IPS DF 6.9 (cell line): ENCODE data around the gene TMEM147.

ENCODE experiments used
- DNase-seq: peaks from one replicate; pipeline ENCODE4 v3.0.0-alpha.2; 2013; ENCODE audit warnings: low read depth, low spot score
- H3K27ac ChIP-seq: one replicate; pipeline ENCODE4 v1.5.1; 2013; ENCODE audit warnings: low read length, control low read depth
- H3K27me3 ChIP-seq: 2 replicates; pipeline ENCODE4 v1.6.1; 2013; ENCODE audit warnings: mild to moderate bottlenecking, low read length; ENCODE audit not compliant: control insufficient read depth, insufficient read depth
- H3K36me3 ChIP-seq: 2 replicates; pipeline ENCODE4 v1.6.1; 2013; ENCODE audit warnings: low read length; ENCODE audit not compliant: control insufficient read depth, insufficient read depth
- H3K4me1 ChIP-seq: 2 replicates; pipeline ENCODE4 v1.6.1; 2013; ENCODE audit warnings: low read length; ENCODE audit not compliant: control insufficient read depth, insufficient read depth
- H3K4me3 ChIP-seq: 2 replicates; pipeline ENCODE4 v1.5.1; 2013; ENCODE audit warnings: mild to moderate bottlenecking, low read length
- H3K9me3 ChIP-seq: 2 replicates; pipeline ENCODE4 v1.6.1; 2013; ENCODE audit warnings: low read length, inconsistent platforms; ENCODE audit not compliant: control insufficient read depth, insufficient read depth
- WGBS: extraction: QIAGEN DNeasy Blood & Tissue Kit; methylation state at CpG from one replicate; pipeline ENCODE4 v1.1.7; 2013; ENCODE audit warnings: mixed read lengths, missing lambda C conversion rate; ENCODE audit not compliant: insufficient read length, insufficient coverage; 5-methylcytosine and 5-hydroxymethylcytosine counted together

Gene TMEM147

DNA sequence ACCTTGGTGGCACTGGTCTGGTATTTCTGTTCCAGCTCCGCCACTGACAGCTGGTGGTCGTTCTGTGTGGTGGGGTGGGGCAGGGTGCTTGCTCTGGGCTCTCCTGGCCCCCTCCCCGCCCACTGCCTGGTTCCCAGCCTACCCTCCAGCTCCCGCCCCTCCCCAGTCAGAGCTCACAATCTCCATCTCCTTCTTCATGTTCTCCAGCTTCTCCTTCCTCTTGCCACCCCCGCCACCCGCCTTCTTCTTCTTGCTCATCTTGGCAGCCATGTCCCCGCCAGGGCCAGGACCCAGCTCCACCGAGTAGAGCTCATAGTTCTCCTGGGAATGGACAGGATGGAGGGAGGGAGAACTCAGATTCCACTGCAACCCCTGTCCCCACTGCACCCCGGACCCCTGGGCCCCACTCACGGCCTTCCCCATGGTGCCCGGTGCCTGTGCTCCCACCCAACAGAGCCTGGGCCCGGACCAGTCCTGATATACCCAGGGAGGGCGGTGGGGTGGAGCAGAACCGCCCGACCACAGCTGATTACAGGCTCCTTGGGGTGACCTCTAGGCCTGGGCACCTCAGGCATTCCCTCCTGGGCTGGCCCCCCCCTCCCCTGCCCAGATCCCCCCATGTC is 17.9 kb downstream of the TMEM147 start, which contains the start of gene ATP4A:
Gene ATP4A, minus strand, starts transcription at position 452 of the 623 bp plus-strand sequence. Its CDS starts 29 bp downstream, at position 423.
- no CpG with 5 or more reads among the region's 15 CpGs for WGBS
- Histone ChIP-seq H3K36me3 (no peaks in the 10 kb centered on the region), H3K9me3 (no peaks in the 10 kb centered on the region), H3K27me3 (no peaks in the 10 kb centered on the region), H3K27ac (no peak within 1 kb of the TSS), H3K4me1 (peaks cover 5% of the 10 kb centered on the region; the same call in 1 of the 2 replicates), H3K4me3 (no peak within 1 kb of the TSS)
- DNase-seq, result no peak

DNA sequence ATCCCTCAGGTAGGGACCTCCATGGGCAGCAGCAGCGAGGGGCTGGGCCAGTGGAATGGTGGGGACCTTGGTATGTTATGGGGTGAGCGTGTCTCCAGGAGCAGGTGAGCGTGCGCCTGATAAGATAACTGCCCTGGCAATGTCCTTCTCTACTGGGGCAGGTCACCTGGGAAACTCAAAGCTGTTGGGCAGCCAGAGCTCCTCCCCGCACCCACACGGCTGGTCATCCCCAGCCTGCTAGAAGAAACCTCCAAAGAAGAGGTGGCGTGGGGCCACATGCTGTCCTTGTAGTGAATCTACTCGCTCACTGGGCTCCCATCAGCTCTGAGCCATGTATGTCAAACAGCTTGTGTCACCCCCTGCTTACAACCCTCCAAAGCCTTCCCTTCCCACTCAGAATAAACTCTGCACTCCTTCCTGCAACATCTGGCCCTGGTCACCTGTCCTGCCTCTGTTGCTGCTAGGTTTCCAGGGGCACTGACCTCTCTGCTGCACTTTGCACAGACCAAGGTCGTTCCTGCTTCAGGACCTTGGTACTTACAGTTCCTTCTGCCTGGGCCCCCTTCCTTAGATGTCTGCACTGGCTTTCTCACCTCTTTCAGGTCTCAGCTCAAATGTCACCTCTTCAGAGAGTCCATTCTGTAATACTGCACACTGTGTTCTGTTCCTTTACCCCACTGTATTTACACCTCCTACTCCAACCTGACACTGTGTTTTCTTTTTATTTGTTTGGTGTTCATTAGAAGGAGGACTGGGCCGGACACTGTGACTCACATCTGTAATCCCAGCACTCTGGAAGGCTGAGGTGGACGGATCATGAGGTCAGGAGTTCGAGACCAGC is 19.8 kb downstream of the TMEM147 start:
- Histone ChIP-seq H3K27me3 (no peaks in the 10 kb centered on the region), H3K27ac (no peak overlapping the region), H3K4me1 (0 out of 2 replicates have a peak, but pooled peaks cover 1% of the 10 kb centered on the region), H3K9me3 (no peaks in the 10 kb centered on the region), H3K4me3 (no peak overlapping the region), H3K36me3 (no peaks in the 10 kb centered on the region)
- no CpG with 5 or more reads among the region's 12 CpGs for WGBS
- no peak for DNase-seq

DNA sequence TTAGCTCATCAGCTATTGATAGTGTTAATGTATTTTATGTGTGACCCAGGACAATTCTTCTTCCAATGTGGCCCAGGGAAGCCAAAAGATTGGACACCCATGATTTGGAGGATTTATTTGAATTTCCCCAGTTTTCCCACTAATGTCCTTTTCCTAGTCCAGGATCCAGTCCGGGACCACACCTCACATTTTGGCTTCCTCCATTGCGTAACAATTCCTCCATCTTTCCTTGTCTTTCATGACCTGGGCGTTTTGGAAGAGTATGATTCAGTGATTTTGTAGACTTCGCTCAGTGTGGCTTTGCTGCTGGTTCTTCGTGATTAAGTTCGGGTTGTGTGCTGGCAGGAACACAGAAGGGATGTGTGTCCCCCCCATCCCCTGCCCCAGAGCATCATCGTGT is 21.3 kb downstream of the TMEM147 start:
- 0 out of 2 replicates have a peak, but pooled peaks cover 2% of the 10 kb centered on the region for H3K4me1 ChIP-seq
- no CpG with 5 or more reads among the region's 7 CpGs for WGBS

DNA sequence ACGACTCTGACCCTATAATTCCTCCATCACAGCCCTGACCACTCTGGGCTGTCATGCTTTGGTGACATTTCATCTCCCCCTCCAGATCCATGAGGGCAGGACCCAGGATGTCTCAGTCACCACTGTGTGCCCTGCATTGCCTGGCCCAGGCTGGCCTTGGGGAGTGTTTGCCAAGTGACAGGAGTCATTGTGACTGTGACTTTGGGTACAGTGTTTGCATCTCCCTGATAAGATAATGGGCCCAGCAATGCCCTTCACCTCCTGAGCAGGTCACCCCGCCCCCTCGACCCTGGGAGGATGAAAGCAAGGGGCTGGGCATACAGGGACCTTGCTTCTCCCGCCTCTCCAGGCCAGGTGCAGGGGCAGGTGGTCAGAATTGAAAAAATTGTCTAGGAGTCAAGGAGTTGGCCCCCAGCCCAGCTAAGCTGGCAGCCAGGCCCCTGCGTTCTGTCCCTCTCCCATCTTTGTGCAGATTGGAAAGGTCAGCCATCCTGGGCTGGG is 23.9 kb downstream of the TMEM147 start:
- WGBS, result no CpG with 5 or more reads among the region's 5 CpGs
- H3K27me3 ChIP-seq, result no peaks in the 10 kb centered on the region
- no peaks in the 10 kb centered on the region for H3K9me3 ChIP-seq
- H3K4me3 ChIP-seq, result no peak overlapping the region
- no peaks in the 10 kb centered on the region for H3K36me3 ChIP-seq
- H3K27ac ChIP-seq, result no peak overlapping the region
- 0 out of 2 replicates have a peak, but pooled peaks cover 1% of the 10 kb centered on the region for H3K4me1 ChIP-seq
- no peak for DNase-seq

More for the DNA sequence above, 21.3 kb downstream of the TMEM147 start:
- no peak overlapping the region for H3K27ac ChIP-seq
- no peak overlapping the region for H3K4me3 ChIP-seq
- H3K9me3 ChIP-seq, result no peaks in the 10 kb centered on the region
- no peaks in the 10 kb centered on the region for H3K36me3 ChIP-seq
- DNase-seq, result no peak
- H3K27me3 ChIP-seq, result no peaks in the 10 kb centered on the region

DNA sequence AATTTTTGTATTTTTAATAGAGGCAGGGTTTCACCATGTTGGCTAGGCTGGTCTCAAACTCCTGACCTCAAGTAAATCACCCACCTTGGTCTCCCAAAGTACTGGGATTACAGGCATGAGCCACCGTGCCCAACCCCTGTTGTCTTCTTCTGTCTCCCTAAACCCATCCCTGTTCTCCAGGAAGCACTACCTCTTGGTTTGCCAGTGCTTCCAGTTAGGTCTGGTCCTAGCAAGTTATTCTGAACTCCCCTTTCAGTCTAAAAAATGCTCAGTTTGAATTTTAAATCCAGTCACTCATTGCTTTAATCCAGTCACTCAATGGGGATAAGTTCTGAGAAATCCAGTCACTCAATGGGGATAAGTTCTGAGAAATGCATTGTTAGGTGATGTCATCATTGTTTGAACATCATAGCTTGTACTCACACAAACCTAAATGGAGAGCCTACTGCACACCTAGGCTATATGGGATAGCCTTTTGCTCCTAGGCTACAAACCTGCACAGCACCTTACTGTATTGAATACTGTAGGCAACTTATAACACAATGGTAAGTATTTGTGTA is 26.1 kb downstream of the TMEM147 start:
- Histone ChIP-seq H3K4me1 (0 out of 2 replicates have a peak, but pooled peaks cover 1% of the 10 kb centered on the region), H3K4me3 (no peak overlapping the region), H3K36me3 (no peaks in the 10 kb centered on the region), H3K9me3 (peaks cover 5% of the 10 kb centered on the region), H3K27ac (no peak overlapping the region), H3K27me3 (no peaks in the 10 kb centered on the region)
- no peak for DNase-seq
- no CpG with 5 or more reads among the region's 1 CpG for WGBS

DNA sequence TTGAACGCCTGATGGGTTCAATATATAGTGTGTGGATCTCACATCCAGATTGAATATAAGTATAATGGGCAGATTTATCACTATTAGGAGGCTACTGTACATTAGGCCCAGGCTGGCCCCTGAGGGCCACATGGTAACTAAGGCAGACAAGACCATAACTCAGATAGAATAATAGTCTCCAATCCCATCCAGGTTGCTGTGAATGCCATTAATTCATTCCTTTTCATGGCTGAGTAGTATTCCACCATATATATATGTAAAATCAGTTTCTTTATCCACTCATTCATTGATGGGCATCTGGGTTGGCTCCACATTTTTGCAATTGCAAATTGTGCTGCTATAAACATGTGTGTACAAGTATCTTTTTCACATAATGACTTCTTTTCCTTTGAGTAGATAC is 32.5 kb downstream of the TMEM147 start:
- no peak overlapping the region for H3K4me3 ChIP-seq
- H3K36me3 ChIP-seq, result no peaks in the 10 kb centered on the region
- H3K27me3 ChIP-seq, result no peaks in the 10 kb centered on the region
- no CpG with 5 or more reads among the region's 1 CpG for WGBS
- DNase-seq, result no peak
- no peak overlapping the region for H3K27ac ChIP-seq
- H3K9me3 ChIP-seq, result peaks cover 5% of the 10 kb centered on the region
- H3K4me1 ChIP-seq, result no peaks in the 10 kb centered on the region

DNA sequence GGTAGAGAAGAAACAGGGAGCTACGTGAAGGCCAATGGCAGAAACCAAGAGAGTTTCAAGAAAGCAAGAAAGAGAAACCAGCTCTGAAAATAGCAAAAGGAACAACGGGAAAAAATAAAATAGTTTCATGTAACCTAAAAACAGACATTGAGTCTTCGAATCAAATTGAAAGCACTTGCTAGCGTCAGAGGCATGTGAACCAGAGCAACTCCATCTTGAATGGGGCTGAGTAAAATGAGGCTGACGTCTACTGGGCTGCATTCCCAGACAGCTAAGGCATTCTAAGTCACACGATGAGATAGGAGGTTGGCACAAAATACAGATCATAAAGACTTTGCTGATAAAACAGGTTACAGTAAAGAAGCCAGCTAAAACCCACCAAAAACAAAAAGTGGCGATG is 33.3 kb downstream of the TMEM147 start:
- Histone ChIP-seq H3K36me3 (no peaks in the 10 kb centered on the region), H3K9me3 (peaks cover 5% of the 10 kb centered on the region), H3K4me3 (no peak overlapping the region), H3K4me1 (no peaks in the 10 kb centered on the region), H3K27ac (no peak overlapping the region), H3K27me3 (no peaks in the 10 kb centered on the region)
- no peak for DNase-seq
- no CpG with 5 or more reads among the region's 7 CpGs for WGBS

DNA sequence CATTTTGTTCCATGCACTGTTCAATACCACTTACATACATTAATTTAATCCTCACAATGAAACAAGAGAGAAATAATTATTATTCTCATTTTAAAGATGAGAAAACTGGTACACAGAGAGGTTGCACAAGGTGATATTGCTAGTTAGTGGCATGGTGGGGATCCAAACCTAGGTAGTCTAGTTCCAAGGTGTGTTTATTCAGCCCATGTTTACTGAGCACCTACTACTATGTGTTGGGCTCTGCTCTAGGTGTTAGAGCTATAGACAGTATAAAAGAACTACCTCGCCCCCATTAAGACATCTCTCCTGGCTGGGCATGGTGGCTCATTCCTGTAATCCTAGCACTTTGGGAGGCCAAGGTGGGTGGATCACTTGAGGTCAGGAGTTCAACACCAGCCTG is 37.3 kb downstream of the TMEM147 start:
- Histone ChIP-seq H3K4me3 (no peak overlapping the region), H3K4me1 (no peaks in the 10 kb centered on the region), H3K36me3 (no peaks in the 10 kb centered on the region), H3K27me3 (no peaks in the 10 kb centered on the region), H3K9me3 (no peaks in the 10 kb centered on the region; the same call in 1 of the 2 replicates), H3K27ac (no peak overlapping the region)
- no peak for DNase-seq
- no CpG with 5 or more reads among the region's 1 CpG for WGBS

DNA sequence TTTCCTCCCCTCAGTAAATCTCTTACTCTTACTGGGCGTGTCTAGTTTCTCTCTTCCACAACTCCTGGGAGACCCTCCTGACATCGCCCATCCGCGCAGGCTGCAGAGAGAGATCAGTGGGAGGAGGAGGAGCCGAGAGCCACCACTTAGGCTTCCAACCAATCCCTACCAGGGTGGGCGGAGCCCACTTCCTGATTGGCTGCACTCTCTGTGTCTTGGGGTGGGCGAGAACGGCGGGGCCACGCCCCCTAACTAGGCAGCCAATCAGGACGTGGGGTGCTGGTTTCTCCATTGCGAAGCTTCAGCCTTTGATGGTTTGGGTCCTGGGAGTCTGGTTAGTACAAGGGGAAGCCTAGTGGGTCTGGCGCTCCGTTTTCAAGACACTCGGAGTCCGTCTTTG is 40.4 kb downstream of the TMEM147 start, which contains the start of gene PMIS2:
Gene PMIS2, plus strand, starts transcription at position 326 of the 400 bp plus-strand sequence. CDS start 87 bp downstream, outside the sequence.
- no peak within 1 kb of the TSS for H3K27ac ChIP-seq
- no peak within 1 kb of the TSS for H3K4me3 ChIP-seq
- no CpG with 5 or more reads among the region's 16 CpGs for WGBS
- no peaks in the 10 kb centered on the region for H3K27me3 ChIP-seq
- DNase-seq, result peak; percentile 31
- H3K4me1 ChIP-seq, result no peaks in the 10 kb centered on the region
- no peaks in the 10 kb centered on the region for H3K9me3 ChIP-seq
- H3K36me3 ChIP-seq, result no peaks in the 10 kb centered on the region

DNA sequence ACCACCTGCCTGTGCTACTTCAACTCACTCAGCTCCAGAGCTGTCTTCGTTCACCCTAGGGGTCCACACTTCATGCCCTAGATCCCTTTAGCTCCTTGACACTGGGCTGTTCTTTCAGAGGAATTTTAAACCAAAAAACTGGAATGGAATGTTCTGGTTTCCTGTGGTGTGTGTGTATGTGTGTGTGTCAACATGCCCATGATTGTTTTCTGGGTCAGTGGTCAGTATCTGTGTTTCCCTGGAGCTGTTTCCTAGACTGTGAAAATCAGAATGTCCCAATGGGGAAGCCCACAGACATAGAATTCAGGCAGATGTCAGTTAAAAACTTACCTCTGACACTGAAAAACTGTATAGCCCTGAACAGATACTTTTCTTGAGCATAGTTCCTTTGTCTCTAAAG is 41.9 kb downstream of the TMEM147 start:
- no CpG with 5 or more reads among the region's 1 CpG for WGBS

More for the DNA sequence above, 41.9 kb downstream of the TMEM147 start:
- Histone ChIP-seq H3K4me1 (no peaks in the 10 kb centered on the region), H3K4me3 (no peak overlapping the region), H3K27me3 (no peaks in the 10 kb centered on the region), H3K36me3 (no peaks in the 10 kb centered on the region), H3K9me3 (no peaks in the 10 kb centered on the region), H3K27ac (no peak overlapping the region)
- DNase-seq, result no peak
